ENCODE results near the gene CEND1.
A peak's percentile ranks its signal among the peaks of the same experiment; 100 is the strongest.
"Not testable (repeated sequence)": the region's sequence is repeated elsewhere in the genome, so short reads cannot be mapped to it uniquely, and the experiment has no call there.

CEND1 gene

GRCh38 chr11:763073-763463 is 26.8 kb downstream of the CEND1 start:
- no peak for DNase-seq

- peak; percentile 49 for DNase-seq
These were observed 27.3 kb downstream of the CEND1 start for GRCh38 chr11:762421-763072.

- DNase-seq, result no peak
These were observed 28.3 kb downstream of the CEND1 start for GRCh38 chr11:761526-762108.

- no peak for DNase-seq
These were observed 29.7 kb downstream of the CEND1 start for GRCh38 chr11:760236-760635.

- no peak for DNase-seq
These were observed 40.2 kb downstream of the CEND1 start for GRCh38 chr11:749731-750130.

GRCh38 chr11:748007-748359 is 41.9 kb downstream of the CEND1 start:
- DNase-seq, result no peak

- DNase-seq, result peak; percentile 80
These were observed 42.5 kb downstream of the CEND1 start, which contains the start of gene TALDO1 for GRCh38 chr11:747158-748006. Gene TALDO1 (plus strand): TSS chr11:747464. CDS start chr11:747482, 18 bp downstream.

- DNase-seq, result no peak
These were observed 43.4 kb downstream of the CEND1 start for GRCh38 chr11:746289-747157.

GRCh38 chr11:745428-745827 is 44.5 kb downstream of the CEND1 start:
- DNase-seq, result no peak

- no peak for DNase-seq
These were observed 47.2 kb downstream of the CEND1 start for GRCh38 chr11:742571-743201.

- no peak for DNase-seq
These were observed 47.7 kb downstream of the CEND1 start for GRCh38 chr11:742156-742546.

- DNase-seq, result not testable (repeated sequence)
These were observed 52.0 kb downstream of the CEND1 start for GRCh38 chr11:737899-738298.

GRCh38 chr11:737366-737765 is 52.5 kb downstream of the CEND1 start:
- no peak for DNase-seq
